Mononuclear cell (primary cell): ENCODE results near the gene ZSCAN10. TPM values are rescaled to one million over a fixed set of nuclear protein-coding genes. Genes with fewer than 3 reads are reported as not detected.
"Not testable (repeated sequence)": the region's sequence is repeated elsewhere in the genome, so short reads cannot be mapped to it uniquely, and the experiment has no call there.

ENCODE experiments used
- H3K27me3 ChIP-seq: 2 replicates; pipeline ENCODE4 v1.6.0; 2011; ENCODE audit warnings: low read length, control low read depth; ENCODE audit not compliant: insufficient read depth
- H3K4me1 ChIP-seq: 2 replicates; pipeline ENCODE4 v1.5.1; 2011; ENCODE audit warnings: mild to moderate bottlenecking, low read length, control low read depth; ENCODE audit not compliant: insufficient read depth
- H3K4me3 ChIP-seq: 2 replicates; pipeline ENCODE4 v1.5.1; 2011; ENCODE audit warnings: mild to moderate bottlenecking, low read length, moderate library complexity
- H3K9me3 ChIP-seq: 2 replicates; pipeline ENCODE4 v1.5.1; 2011; ENCODE audit warnings: low read depth, mild to moderate bottlenecking, control low read depth, low read length
- total RNA-seq: library from RNA; depleted of rRNA; stranded (reverse); fragments of >200 nt; gene quantifications from one replicate; pipeline ENCODE4 v1.2.3, GENCODE V29; 2012

ZSCAN10 gene
- total RNA-seq, 1 donor, result under 0.01 TPM

- Histone ChIP-seq H3K4me1 (peaks cover 28% of the 10 kb centered on the region), H3K27me3 (no peaks in the 10 kb centered on the region), H3K9me3 (no peaks in the 10 kb centered on the region), H3K4me3 (peak overlapping the region; percentile 44)
These were observed 12.4 kb downstream of the ZSCAN10 start for GRCh38 chr16:3086596-3087242.

- H3K4me1 ChIP-seq, result peaks cover 28% of the 10 kb centered on the region
- H3K4me3 ChIP-seq, result peak overlapping the region; percentile 44
- no peaks in the 10 kb centered on the region for H3K9me3 ChIP-seq
- no peaks in the 10 kb centered on the region for H3K27me3 ChIP-seq
These were observed 13.1 kb downstream of the ZSCAN10 start for GRCh38 chr16:3085868-3086595.

GRCh38 chr16:3084969-3085670, 14.0 kb downstream of the ZSCAN10 start:
- Histone ChIP-seq H3K4me3 (no peak overlapping the region), H3K27me3 (no peaks in the 10 kb centered on the region), H3K4me1 (peaks cover 28% of the 10 kb centered on the region), H3K9me3 (no peaks in the 10 kb centered on the region)

GRCh38 chr16:3084491-3084890, 14.6 kb downstream of the ZSCAN10 start:
- Histone ChIP-seq H3K9me3 (no peaks in the 10 kb centered on the region), H3K4me1 (peaks cover 28% of the 10 kb centered on the region), H3K4me3 (no peak overlapping the region), H3K27me3 (no peaks in the 10 kb centered on the region)

- not testable (repeated sequence) for H3K4me3 ChIP-seq, H3K27me3 ChIP-seq, H3K9me3 ChIP-seq
- H3K4me1 ChIP-seq, result peaks cover 28% of the 10 kb centered on the region
These were observed 15.7 kb downstream of the ZSCAN10 start for GRCh38 chr16:3083408-3083807.

GRCh38 chr16:3081957-3082356, 17.1 kb downstream of the ZSCAN10 start:
- not testable (repeated sequence) for H3K4me3 ChIP-seq, H3K27me3 ChIP-seq, H3K9me3 ChIP-seq
- H3K4me1 ChIP-seq, result peaks cover 25% of the 10 kb centered on the region

- Histone ChIP-seq H3K4me3 (no peak overlapping the region), H3K27me3 (no peaks in the 10 kb centered on the region), H3K4me1 (peaks cover 29% of the 10 kb centered on the region), H3K9me3 (no peaks in the 10 kb centered on the region)
These were observed 19.1 kb downstream of the ZSCAN10 start for GRCh38 chr16:3080024-3080423.

GRCh38 chr16:3076577-3076976, 22.5 kb downstream of the ZSCAN10 start:
- no peaks in the 10 kb centered on the region for H3K9me3 ChIP-seq
- H3K27me3 ChIP-seq, result no peaks in the 10 kb centered on the region
- no peak overlapping the region for H3K4me3 ChIP-seq
- H3K4me1 ChIP-seq, result peaks cover 60% of the 10 kb centered on the region

GRCh38 chr16:3075946-3076345, 23.1 kb downstream of the ZSCAN10 start:
- not testable (repeated sequence) for H3K27me3 ChIP-seq, H3K9me3 ChIP-seq, H3K4me3 ChIP-seq
- H3K4me1 ChIP-seq, result peaks cover 66% of the 10 kb centered on the region

GRCh38 chr16:3075523-3075915, 23.6 kb downstream of the ZSCAN10 start:
- no peaks in the 10 kb centered on the region for H3K27me3 ChIP-seq
- peaks cover 70% of the 10 kb centered on the region for H3K4me1 ChIP-seq
- H3K4me3 ChIP-seq, result no peak overlapping the region
- H3K9me3 ChIP-seq, result no peaks in the 10 kb centered on the region

- Histone ChIP-seq H3K4me3 (no peak overlapping the region), H3K4me1 (peaks cover 76% of the 10 kb centered on the region), H3K9me3 (no peaks in the 10 kb centered on the region), H3K27me3 (no peaks in the 10 kb centered on the region)
These were observed 24.1 kb downstream of the ZSCAN10 start for GRCh38 chr16:3074860-3075522.

GRCh38 chr16:3073448-3073847, 25.6 kb downstream of the ZSCAN10 start:
- Histone ChIP-seq H3K9me3 (no peaks in the 10 kb centered on the region), H3K27me3 (no peaks in the 10 kb centered on the region), H3K4me1 (peaks cover 89% of the 10 kb centered on the region), H3K4me3 (no peak overlapping the region)

- not testable (repeated sequence) for H3K9me3 ChIP-seq, H3K27me3 ChIP-seq, H3K4me3 ChIP-seq
- peaks cover 93% of the 10 kb centered on the region for H3K4me1 ChIP-seq
These were observed 26.4 kb downstream of the ZSCAN10 start for GRCh38 chr16:3072576-3073263.

GRCh38 chr16:3072148-3072547, 26.9 kb downstream of the ZSCAN10 start:
- H3K27me3 ChIP-seq, H3K9me3 ChIP-seq, H3K4me3 ChIP-seq: not testable (repeated sequence)
- H3K4me1 ChIP-seq, result peaks cover 87% of the 10 kb centered on the region

- Histone ChIP-seq H3K4me3 (no peak overlapping the region), H3K4me1 (peaks cover 82% of the 10 kb centered on the region), H3K27me3 (no peaks in the 10 kb centered on the region), H3K9me3 (no peaks in the 10 kb centered on the region)
These were observed 27.4 kb downstream of the ZSCAN10 start for GRCh38 chr16:3071655-3072054.
